ENCODE measurements around the gene PTGFRN.
A peak's percentile ranks its signal among the peaks of the same experiment; 100 is the strongest.
"Not testable (repeated sequence)": the region's sequence is repeated elsewhere in the genome, so short reads cannot be mapped to it uniquely, and the experiment has no call there.

The PTGFRN gene

GRCh38 chr1:116871779-116872146 is 38.0 kb upstream of the PTGFRN start:
- no peak for TF ChIP-seq CTCF (IDR thresholded peaks at IDR 0.05; ENCODE audit: control insufficient read depth, insufficient read depth, low read depth, low read length, missing control alignments)
- H3K4me3 ChIP-seq (ENCODE audit: control insufficient read depth, low read depth, low read length): no peak overlapping the region
- DNase-seq (ENCODE audit: low read depth): no peak

GRCh38 chr1:116873680-116874271 is 35.9 kb upstream of the PTGFRN start:
- H3K4me3 ChIP-seq (ENCODE audit: control insufficient read depth, low read depth, low read length): no peak overlapping the region
- no peak for TF ChIP-seq CTCF (IDR thresholded peaks at IDR 0.05; ENCODE audit: control insufficient read depth, insufficient read depth, low read depth, low read length, missing control alignments)
- no peak for DNase-seq (ENCODE audit: low read depth)

- DNase-seq (ENCODE audit: low read depth): no peak
- H3K4me3 ChIP-seq (ENCODE audit: control insufficient read depth, low read depth, low read length): no peak overlapping the region
These were observed 34.9 kb upstream of the PTGFRN start for GRCh38 chr1:116874733-116875249.

GRCh38 chr1:116875391-116875790 is 34.3 kb upstream of the PTGFRN start:
- H3K4me3 ChIP-seq (ENCODE audit: control insufficient read depth, low read depth, low read length): no peak overlapping the region
- no peak for DNase-seq (ENCODE audit: low read depth)
- TF ChIP-seq CTCF (IDR thresholded peaks at IDR 0.05; ENCODE audit: control insufficient read depth, insufficient read depth, low read depth, low read length, missing control alignments): no peak

More at GRCh38 chr1:116874733-116875249, 34.9 kb upstream of the PTGFRN start:
- no peak for TF ChIP-seq CTCF (IDR thresholded peaks at IDR 0.05; ENCODE audit: control insufficient read depth, insufficient read depth, low read depth, low read length, missing control alignments)

- DNase-seq (ENCODE audit: low read depth); H3K4me3 ChIP-seq (ENCODE audit: control insufficient read depth, low read depth, low read length): not testable (repeated sequence)
These were observed 33.8 kb upstream of the PTGFRN start for GRCh38 chr1:116875946-116876345.

- no peak overlapping the region for H3K4me3 ChIP-seq (ENCODE audit: control insufficient read depth, low read depth, low read length)
- TF ChIP-seq CTCF (IDR thresholded peaks at IDR 0.05; ENCODE audit: control insufficient read depth, insufficient read depth, low read depth, low read length, missing control alignments): no peak
- no peak for DNase-seq (ENCODE audit: low read depth)
These were observed 32.4 kb upstream of the PTGFRN start for GRCh38 chr1:116877141-116877818.

- no peak for TF ChIP-seq CTCF (IDR thresholded peaks at IDR 0.05; ENCODE audit: control insufficient read depth, insufficient read depth, low read depth, low read length, missing control alignments)
- no peak for DNase-seq (ENCODE audit: low read depth)
- peak overlapping the region; percentile 36 for H3K4me3 ChIP-seq (ENCODE audit: control insufficient read depth, low read depth, low read length)
These were observed 30.8 kb upstream of the PTGFRN start for GRCh38 chr1:116878804-116879477.

All from AG09309 (cell line).